ENCODE data around the gene SNAP25.

The SNAP25 gene

GRCh38 chr20:10177326-10177725 lies 41.3 kb upstream of the SNAP25 start:
- Histone ChIP-seq H3F3A (ENCODE audit: insufficient read depth, low read length) (no peaks in the 10 kb centered on the region), H4K20me1 (ENCODE audit: insufficient read depth, low read length) (no peaks in the 10 kb centered on the region), H3K27ac (ENCODE audit: low read length) (no peak overlapping the region), H3K4me2 (ENCODE audit: low read depth, low read length) (no peak overlapping the region), H3K79me2 (ENCODE audit: low read length) (no peaks in the 10 kb centered on the region), H3K4me3 (ENCODE audit: low read length) (no peak overlapping the region), H3K27me3 (replicated peaks; ENCODE audit: insufficient read depth, low read length) (no peaks in the 10 kb centered on the region), H3K9ac (ENCODE audit: low read length) (no peak overlapping the region), H3K9me2 (replicated peaks; ENCODE audit: insufficient read depth, low read length) (no peaks in the 10 kb centered on the region), H3K36me3 (replicated peaks; ENCODE audit: insufficient read depth, low read length) (no peaks in the 10 kb centered on the region), H3K4me1 (ENCODE audit: low read length) (no peaks in the 10 kb centered on the region), H2AFZ (ENCODE audit: low read length) (no peak overlapping the region), H3K9me3 (replicated peaks; ENCODE audit: insufficient read depth, low read length) (no peaks in the 10 kb centered on the region)
- TF ChIP-seq EZH2phosphoT487 (IDR thresholded peaks at IDR 0.05; ENCODE audit: low read length), result no peak
- no peak for TF ChIP-seq EZH2 (optimal IDR thresholded peaks at IDR 0.05; ENCODE audit: low read depth, low read length)
- TF ChIP-seq CTCF (IDR thresholded peaks at IDR 0.05; ENCODE audit: low read length), result no peak
- no peak for DNase-seq

GRCh38 chr20:10178091-10178490 lies 40.5 kb upstream of the SNAP25 start:
- Histone ChIP-seq H3K4me2 (ENCODE audit: low read depth, low read length) (no peak overlapping the region), H3K27ac (ENCODE audit: low read length) (no peak overlapping the region), H3K27me3 (replicated peaks; ENCODE audit: insufficient read depth, low read length) (no peaks in the 10 kb centered on the region), H3K9me3 (replicated peaks; ENCODE audit: insufficient read depth, low read length) (no peaks in the 10 kb centered on the region), H3K79me2 (ENCODE audit: low read length) (no peaks in the 10 kb centered on the region), H3F3A (ENCODE audit: insufficient read depth, low read length) (no peaks in the 10 kb centered on the region), H3K9ac (ENCODE audit: low read length) (no peak overlapping the region), H3K9me2 (replicated peaks; ENCODE audit: insufficient read depth, low read length) (no peaks in the 10 kb centered on the region), H3K4me3 (ENCODE audit: low read length) (no peak overlapping the region), H3K36me3 (replicated peaks; ENCODE audit: insufficient read depth, low read length) (no peaks in the 10 kb centered on the region), H2AFZ (ENCODE audit: low read length) (no peak overlapping the region), H4K20me1 (ENCODE audit: insufficient read depth, low read length) (no peaks in the 10 kb centered on the region), H3K4me1 (ENCODE audit: low read length) (no peaks in the 10 kb centered on the region)
- TF ChIP-seq EZH2 (optimal IDR thresholded peaks at IDR 0.05; ENCODE audit: low read depth, low read length) (no peak), EZH2phosphoT487 (IDR thresholded peaks at IDR 0.05; ENCODE audit: low read length) (no peak), CTCF (IDR thresholded peaks at IDR 0.05; ENCODE audit: low read length) (no peak)
- DNase-seq, result no peak

GRCh38 chr20:10178727-10179313 lies 39.8 kb upstream of the SNAP25 start:
- no peak for TF ChIP-seq EZH2 (optimal IDR thresholded peaks at IDR 0.05; ENCODE audit: low read depth, low read length)
- no peak for TF ChIP-seq EZH2phosphoT487 (IDR thresholded peaks at IDR 0.05; ENCODE audit: low read length)
- TF ChIP-seq CTCF (IDR thresholded peaks at IDR 0.05; ENCODE audit: low read length), result no peak

More at GRCh38 chr20:10178727-10179313, 39.8 kb upstream of the SNAP25 start:
- Histone ChIP-seq H3K79me2 (ENCODE audit: low read length) (no peaks in the 10 kb centered on the region), H3K27ac (ENCODE audit: low read length) (no peak overlapping the region), H3K4me1 (ENCODE audit: low read length) (no peaks in the 10 kb centered on the region), H3F3A (ENCODE audit: insufficient read depth, low read length) (no peaks in the 10 kb centered on the region), H3K27me3 (replicated peaks; ENCODE audit: insufficient read depth, low read length) (no peaks in the 10 kb centered on the region), H3K9me2 (replicated peaks; ENCODE audit: insufficient read depth, low read length) (no peaks in the 10 kb centered on the region), H3K9ac (ENCODE audit: low read length) (no peak overlapping the region), H3K4me2 (ENCODE audit: low read depth, low read length) (no peak overlapping the region), H4K20me1 (ENCODE audit: insufficient read depth, low read length) (no peaks in the 10 kb centered on the region), H3K36me3 (replicated peaks; ENCODE audit: insufficient read depth, low read length) (no peaks in the 10 kb centered on the region), H3K4me3 (ENCODE audit: low read length) (no peak overlapping the region), H3K9me3 (replicated peaks; ENCODE audit: insufficient read depth, low read length) (no peaks in the 10 kb centered on the region), H2AFZ (ENCODE audit: low read length) (no peak overlapping the region)
- DNase-seq, result no peak
